Stimulated activated CD8-positive, alpha-beta memory T cell treated with anti-CD3 and anti-CD28 coated beads, Interleukin-4, amount 100 ng/mL, for 1 hour (primary cell): ENCODE results near the gene FAM168B.

Experiments
- DNase-seq, 2 donors: peaks; one replicate each; pipeline ENCODE4 v3.0.0-alpha.2; 2020; ENCODE audit warnings: low read depth in 2 of 2, low spot score in 1 of 2

The FAM168B gene

DNA sequence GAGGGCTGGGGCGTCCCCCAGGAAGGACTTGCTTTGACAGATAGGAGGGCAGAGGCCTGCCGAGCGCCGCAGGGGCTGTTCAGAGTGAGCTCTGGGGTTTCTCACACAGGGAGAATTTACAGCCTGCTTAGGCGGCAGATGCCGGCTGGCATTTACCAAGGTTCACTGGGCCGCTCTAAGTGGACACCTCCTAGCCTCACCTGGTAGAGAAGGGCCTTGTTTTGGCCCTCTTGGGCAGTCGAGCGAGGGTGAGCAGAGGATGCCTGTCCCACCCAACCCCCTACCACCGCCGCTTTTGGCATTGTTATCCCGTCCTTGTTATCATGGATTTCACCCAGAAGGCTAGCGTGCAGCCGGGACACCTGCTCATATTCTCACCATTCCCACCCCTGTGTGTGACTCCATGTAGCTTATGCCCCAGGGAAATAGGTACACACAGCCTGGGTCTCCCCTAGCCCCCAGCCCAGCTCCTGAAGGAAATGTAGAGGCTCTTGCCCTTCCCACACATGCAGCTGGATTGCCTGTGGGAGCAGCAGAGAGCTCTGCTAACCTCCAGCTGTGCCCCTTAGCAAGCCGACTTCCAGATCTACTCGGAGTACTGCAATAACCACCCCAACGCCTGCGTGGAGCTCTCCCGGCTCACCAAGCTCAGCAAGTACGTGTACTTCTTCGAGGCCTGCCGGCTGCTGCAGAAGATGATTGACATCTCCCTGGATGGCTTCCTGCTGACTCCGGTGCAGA lies 52.4 kb downstream of the FAM168B start:
- DNase-seq = no peak

DNA sequence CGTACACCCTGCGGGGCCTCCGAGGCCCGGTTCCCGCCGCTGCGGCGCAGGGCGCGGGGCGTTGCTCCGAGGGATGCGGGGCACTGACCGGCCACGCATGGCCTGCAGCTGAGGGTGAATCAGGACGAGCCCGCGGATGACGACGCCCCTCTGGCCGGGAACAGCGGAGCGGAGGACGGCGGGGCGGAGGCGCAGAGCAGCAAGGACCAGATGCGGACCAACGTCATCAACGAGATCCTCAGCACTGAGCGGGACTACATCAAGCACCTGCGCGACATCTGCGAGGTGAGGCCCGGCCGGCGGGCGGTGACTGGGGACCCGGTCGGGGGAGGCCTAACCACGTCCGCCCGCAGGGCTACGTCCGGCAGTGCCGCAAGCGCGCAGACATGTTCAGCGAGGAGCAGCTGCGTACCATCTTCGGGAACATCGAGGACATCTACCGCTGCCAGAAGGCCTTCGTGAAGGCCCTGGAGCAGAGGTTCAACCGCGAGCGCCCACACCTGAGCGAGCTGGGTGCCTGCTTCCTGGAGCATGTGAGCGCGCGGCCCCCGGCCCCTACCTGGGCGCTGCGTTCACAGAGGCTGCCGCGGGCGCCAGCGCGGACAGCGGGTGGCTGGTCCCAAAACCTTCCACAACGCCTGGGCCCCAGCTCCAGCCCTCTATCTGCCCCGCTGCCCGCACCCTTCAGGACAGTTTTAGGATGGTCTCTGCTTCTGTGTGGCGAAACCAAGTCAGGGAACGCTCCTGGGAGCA lies 53.2 kb downstream of the FAM168B start:
- DNase-seq = no peak

DNA sequence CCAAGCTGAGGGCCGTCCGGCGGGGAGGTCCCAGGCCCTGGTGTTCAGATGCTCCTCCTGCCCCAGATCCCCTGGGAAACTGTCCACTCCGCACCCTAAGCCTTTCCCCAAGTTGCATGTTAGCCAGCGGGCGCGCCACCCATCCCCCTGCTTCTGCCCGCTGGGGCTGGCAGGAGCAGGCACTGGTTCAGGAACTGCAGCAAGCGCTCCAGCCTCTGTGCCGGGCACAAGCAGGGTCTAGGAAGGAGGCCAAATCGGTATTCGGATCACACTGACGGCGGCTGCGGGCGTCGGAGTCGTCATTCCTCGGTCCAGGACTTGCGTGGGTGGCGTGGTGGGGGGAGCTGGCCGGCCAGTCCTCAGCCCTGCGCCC lies 53.7 kb downstream of the FAM168B start:
- no peak for DNase-seq

DNA sequence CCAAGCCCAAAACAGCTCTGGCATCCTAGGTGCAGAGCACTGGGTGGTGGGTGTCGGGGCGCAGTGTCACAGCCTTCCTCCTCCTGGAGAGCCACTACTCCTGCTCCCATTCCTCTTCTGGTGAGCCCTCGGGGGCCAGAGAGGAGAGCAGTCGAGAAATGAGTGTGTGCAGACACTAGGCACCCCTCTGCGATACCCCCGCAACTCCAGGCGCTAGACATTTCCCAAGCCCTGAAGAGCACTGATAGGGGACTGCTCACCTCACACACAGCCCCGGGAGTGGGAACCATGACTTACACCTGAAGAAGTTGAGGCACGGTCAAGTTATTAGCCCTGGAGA lies 54.2 kb downstream of the FAM168B start:
- DNase-seq = no peak

DNA sequence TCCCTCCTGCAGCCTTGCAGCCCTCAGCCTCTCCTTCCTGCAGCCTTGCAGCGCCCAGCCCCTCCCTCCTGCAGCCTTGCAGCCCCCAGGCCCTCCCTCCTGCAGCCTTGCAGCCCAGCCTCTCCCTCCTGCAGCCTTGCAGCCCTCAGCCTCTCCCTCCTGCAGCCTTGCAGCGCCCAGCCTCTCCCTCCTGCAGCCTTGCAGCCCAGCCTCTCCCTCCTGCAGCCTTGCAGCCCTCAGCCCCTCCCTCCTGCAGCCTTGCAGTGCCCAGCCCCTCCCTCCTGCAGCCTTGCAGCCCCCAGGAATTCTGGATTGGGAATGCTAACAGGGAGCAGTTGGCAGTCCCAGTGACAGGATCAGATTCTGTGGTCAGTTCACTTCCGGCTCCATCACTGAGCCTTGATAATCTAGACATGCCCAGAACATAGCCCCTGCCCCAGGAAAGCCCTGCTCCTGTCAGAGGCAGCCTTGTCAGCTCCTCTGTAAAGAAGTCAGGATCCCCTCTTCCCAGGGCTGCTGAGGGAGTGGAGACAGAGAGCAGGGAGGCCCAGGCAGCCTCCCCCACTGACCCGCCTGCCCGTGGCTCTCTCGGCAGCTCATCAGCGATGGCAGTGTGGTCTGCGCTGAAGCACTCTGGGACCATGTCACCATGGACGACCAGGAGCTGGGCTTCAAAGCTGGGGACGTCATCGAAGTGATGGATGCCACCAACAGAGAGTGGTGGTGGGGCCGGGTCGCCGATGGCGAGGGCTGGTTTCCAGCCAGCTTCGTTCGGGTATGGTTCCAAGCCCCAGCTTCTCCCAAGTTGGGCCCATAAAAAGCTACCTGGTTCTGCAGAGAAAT lies 54.8 kb downstream of the FAM168B start:
- DNase-seq = no peak

DNA sequence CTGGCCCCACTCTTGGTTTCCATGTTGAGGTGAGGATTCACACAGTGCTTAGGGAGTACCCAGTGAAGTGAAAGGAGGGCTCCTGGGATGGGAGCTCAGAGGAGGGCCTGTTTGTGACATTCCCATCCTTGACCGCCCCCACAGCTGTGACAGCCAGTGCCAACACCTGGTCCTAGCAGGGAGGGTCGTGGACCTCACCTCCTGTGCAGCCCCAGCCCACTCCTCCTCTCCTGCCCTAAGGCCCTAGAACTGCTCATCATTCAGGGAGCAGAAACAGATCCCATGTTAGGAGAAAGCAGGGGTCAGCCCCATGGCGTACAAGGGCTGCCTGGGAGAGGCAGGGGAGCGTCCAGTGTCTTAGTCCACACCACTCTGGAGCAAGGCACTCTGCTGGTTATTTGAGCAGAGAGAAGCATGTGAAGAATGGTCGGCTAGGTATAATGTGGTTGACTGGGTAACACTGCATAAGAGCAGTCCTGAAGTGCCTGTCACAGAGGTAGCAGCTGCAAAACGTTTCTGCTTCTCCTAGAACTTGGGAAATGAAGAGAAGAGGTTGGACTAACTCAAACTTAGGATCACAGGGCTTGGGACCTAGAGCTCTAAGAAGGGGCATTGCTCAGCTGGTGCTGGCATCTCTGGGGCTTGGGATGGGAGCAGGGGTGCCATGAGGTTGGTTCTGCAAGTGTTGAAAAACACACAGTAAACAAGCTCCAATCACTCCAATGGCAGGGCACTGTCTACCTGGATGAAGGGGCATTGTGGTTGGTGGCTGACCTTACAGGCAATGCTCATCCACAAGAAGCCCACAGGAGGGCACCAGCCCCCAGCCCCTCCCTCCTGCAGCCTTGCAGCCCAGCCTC lies 55.6 kb downstream of the FAM168B start:
- DNase-seq = no peak

DNA sequence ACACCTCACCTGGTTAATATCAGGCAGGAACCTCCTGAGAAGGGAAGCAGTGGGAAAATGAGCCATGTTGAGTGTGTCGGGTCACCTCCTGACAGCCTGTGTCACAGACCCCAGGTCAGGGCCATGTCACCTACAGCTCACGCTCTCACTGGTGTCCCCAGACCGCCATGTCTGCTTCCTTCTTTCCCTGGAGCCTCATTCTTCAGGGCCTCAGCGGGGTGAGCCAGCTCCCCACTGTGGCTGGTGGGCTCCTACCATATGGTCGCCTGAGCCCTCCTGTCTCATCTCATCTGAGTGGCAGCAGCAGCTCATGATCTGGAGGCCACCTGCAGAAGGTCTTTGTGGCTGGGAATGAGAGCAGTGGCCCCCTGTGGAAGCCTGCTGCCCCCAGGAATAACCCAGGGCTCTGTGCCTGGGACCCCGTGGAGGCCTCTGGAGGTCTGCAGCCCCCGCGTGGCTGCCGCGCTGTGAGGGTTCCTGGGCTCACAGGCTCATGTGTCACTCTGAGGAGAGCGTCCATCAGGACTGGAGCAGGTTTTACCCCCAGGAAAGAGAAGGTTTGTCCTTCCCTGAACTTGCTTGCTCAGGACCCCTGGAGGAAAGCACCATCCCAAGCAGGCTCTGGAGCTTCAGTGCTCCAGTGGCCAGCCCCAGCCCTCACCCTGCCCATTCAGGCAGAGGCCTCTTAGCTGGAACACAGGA lies 56.4 kb downstream of the FAM168B start:
- DNase-seq = no peak

DNA sequence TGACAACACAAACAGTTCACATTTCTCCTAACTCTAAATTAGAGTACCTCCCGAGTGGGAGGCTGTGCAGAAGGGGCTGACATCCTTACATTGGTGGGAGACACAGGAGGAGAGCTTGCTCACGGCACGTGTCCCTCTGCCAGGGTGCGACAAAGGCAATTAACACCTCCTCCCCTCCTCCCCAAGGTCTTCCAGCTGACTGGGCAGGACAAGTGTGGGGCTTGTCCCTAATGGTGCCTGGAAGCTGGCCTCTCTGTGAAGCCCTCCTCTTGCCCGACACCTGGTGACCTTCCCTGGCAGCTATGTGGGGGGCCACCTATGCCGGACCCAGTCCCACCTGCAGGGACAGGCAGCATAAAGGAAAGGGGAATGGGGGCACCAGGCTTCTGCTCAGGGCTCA lies 57.0 kb downstream of the FAM168B start:
- DNase-seq = no peak

DNA sequence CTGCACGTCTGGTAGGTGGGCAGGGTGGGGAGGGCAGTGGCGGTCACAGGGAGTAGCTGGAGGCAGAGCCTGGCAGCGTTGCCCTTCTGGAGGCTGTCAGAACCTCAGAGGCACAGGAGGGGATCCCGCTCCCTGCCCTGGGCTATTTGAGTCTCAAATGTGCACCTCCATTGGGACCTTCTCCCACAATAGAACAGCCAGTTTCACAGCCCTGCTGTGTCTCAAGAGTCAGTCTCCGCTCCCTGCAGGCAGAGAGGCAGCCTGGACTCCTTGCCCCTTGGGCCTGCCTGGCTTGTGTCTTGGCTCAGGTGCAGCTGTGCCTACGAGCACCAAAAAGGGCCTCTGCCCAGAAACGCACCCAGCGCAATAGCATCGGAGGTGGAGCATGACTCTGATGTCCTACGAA lies 57.4 kb downstream of the FAM168B start:
- DNase-seq = no peak

DNA sequence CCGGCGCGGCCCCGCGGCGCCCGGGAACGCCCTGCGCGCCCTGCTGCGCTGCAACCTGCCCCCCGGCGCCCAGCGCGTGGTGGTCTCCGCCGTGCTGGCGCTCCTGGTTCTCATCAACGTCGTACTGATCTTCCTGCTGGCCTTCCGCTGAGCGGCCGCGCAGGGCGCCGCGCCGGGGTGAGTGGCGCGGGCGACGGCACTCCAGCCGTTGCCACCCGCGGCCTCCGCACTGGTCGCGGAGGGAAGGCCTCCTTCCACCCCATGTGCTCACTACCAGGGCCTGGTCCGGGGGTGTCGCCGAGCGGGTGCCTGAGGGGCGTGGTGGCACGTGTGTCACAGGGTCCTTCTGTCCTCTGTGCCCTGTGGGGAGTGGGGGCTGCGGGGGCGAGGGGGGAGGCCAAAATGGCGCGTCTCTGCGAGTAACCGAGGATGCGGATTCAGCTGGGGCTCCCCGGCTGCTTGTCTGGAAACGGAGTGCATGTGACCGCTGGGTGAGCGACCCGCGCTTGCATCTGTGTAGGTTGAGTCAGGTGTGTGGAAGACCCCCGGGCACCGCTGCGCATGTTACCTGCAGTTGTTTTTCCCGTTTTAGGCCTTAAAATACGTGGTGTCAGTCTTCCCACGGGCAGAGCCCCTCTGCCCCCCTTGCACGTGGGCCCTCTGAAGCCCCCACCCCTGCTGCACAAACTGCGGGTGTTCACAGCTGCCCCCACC lies 58.0 kb downstream of the FAM168B start:
- no peak for DNase-seq

DNA sequence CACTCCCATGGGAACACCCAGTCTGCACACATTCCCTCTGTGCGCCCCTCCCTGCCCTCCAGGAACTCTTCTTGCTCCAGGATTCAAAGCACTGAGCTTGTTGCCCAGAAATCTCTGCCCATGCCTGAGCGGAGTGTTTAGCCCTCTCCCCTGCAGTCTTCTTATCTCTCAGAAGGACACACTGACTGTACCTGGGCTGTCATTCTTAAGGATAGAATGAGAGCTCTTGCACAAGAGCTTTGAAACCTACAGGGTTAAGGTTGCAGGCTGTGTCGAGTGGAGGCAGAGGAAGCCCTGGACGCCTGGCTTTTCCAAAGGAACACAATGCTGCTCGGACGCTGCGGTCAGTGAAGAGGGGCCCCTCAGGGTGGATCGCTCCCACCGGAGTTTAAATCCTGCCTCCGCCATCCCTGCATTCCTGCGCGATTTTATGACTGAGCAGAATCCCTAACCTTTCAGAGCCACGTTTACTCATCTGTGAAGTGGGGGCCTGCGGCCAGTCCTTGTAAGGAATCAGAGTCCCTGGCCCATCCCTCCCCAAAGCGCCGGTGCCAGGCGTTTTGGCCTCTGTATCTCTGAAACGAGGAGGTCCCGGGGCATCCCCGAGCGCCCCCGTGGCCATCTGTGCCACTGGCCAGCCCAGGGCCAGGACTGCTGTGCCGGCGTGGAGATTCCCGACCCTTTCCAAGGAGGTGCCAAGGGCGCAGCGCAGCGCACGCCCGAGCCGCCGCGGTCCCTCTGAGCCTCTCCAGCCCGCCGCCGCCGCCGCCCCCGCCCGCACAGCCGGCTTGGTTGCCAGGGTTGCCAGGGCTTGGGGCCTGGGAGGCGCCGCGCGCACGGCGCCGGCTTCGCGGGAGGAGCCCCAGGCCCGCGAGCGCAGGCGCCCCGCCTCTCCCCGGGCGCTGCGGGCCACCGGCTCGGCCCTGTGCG lies 58.9 kb downstream of the FAM168B start:
- DNase-seq = no peak

DNA sequence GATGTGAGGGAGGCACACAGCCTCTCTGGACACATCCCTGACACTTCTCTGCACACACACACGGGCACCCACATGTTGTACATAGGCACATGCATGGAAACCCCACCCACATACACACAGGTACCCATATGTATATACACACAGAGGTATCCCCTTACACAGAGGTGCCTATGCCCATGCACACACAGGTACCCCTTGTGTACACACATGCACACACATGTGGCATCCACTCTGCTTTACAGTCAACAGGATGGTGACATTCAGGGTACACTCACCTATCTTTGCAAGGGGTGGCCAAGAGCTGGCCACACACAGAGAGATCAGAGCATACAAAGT lies 59.5 kb downstream of the FAM168B start:
- no peak for DNase-seq

DNA sequence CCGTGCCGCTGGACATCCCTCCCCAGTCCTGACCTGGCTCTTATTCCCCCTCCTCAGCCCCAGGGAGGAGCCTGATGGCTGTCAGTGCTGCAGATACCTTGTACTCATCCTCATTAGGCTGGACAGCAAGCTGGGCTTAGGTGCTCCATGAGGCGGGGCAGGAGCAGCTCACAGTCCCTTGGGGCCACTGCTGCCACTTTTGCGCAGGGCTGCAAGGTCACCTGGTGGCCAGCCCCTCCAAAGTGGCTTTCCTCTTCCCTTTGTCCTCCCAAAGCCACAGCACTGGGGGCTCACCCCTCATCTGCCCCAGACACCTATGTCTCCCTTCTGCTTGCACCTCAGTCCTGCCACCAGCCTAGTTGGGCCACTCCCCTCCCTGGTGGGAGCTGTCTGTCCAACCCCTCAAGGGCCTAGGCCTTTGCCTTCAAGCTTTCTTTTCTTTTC lies 60.8 kb downstream of the FAM168B start:
- DNase-seq = no peak

DNA sequence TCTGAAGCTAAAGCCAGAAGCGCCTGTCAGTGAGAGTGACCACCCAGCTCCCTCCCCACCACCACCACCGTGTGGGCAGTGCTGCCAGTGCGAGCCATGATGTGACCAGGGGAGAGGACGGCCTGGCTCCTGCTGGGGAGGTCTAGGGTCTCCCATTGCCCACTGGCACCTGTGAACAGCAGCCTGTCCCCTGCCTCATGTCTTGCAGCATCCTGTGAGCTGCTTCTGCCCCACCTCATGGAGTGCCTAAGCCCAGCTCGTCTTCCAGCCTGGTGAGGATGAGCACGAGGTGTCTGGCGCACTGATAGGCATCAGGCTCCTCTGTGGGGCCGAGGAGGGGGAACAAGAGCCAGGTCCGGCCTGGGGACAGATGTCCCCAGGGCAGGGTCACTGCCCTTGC lies 61.4 kb downstream of the FAM168B start:
- DNase-seq = no peak

DNA sequence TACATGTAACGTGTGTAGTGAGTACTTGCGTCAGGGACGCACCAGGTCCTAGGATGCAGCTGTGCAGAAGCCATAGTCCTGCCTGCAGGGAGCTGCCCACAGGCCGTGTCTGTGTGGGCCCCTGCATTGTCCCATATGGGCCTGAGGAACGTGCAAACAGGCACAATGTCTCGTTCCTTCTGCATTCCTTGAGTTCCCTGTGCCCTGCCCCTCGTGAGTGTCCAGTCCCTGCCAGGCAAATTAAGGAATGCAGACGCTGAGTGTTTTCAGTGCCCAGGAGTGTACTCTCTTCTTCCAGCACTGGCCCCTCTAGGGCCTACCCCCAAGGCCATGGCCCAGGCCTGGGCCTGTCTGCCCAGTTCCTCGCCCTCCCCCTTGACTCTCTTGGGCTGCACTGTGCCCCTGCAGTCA lies 61.8 kb downstream of the FAM168B start:
- no peak for DNase-seq

DNA sequence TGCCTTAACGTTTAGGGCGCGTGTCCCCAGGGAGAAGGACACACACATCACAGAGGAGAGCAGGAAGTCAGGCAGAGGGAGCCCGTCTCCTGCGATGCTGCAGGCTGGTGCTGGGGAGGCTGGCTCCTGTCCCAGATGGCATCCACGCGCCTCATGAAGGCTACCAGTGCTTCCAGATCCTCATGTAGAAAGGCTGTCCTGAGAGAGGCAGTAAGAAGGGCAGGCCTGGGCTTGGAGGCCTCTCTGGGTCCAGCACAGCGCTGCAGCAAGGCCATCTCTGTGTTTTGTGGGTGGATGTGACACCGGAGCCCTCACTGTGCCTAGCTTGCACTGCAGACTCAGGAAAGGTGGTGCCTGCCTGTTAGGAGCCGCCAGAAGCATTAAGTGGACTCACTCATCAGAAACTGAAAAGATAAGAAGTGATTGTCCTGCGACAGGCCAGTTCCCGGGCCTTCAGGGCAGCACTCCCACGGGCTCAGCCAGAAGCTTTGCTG lies 62.7 kb downstream of the FAM168B start:
- DNase-seq = no peak

DNA sequence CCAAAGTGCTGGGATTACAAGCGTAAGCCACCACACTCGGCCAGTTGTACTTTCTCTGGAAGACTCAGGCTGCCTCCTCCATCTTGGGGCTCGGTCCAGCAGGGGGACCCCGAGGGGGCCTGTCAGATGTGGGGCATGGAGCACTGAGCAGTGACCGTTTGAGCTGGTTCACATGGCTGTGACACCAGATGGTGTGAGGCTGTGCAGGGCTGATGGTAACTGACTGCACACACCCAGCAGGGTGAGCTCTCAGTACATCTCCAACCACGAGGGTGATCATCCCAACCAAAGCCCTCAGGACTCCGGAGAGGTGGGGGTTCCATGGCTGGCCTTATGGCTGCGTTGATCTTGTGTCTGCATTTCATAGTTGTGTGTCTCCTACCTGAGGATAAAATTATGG lies 63.4 kb downstream of the FAM168B start:
- DNase-seq = no peak
